Cardiac septum (tissue), 1 donor: ENCODE measurements around the gene MATR3. TPM values are rescaled to one million over a fixed set of nuclear protein-coding genes. Genes with fewer than 3 reads are reported as not detected.
"Not testable (repeated sequence)": the region's sequence is repeated elsewhere in the genome, so short reads cannot be mapped to it uniquely, and the experiment has no call there.

ENCODE experiments used
- DNase-seq: peaks from one replicate; pipeline ENCODE4 v3.0.0-alpha.2; 2020; ENCODE audit warnings: low spot score
- intact Hi-C: fragments of 100-400 bp; cut with DNase I; formaldehyde crosslinking; loops from one replicate; pipeline ENCODE4 v1.14.0; 2022
- total RNA-seq: library from RNA; stranded (reverse); fragmentation: NEBNext Ultra II Directional; extraction: Animal tissue kit (Norgen Biotek cat#: 25700); gene quantifications from one replicate; pipeline ENCODE4 v1.2.1, GENCODE V29; 2021
- donor health status: DM: no; HTN: no; CAD: no.

The MATR3 gene
- total RNA-seq, 1 donor from 2014 or later = 170 TPM

GRCh38 chr5:139341187-139341688 is 47.7 kb downstream of the MATR3 start:
- DNase-seq = no peak
- intact Hi-C loops = loop anchor here (2.0 to 5.0 kb wide), 2 partner anchors 48 to 51 kb away; partner anchors contain the start of gene MATR3

GRCh38 chr5:139341689-139342422 is 48.3 kb downstream of the MATR3 start, which contains the start of gene PAIP2:
Gene PAIP2, plus strand, starts transcription at chr5:139341854. Its CDS starts 21,931 bp downstream, at chr5:139363785.
- intact Hi-C loops = loop anchor here (2.0 to 5.0 kb wide), 2 partner anchors 49 to 50 kb away; partner anchors contain the start of gene MATR3

GRCh38 chr5:139342423-139342723 is 48.8 kb downstream of the MATR3 start:
- DNase-seq = no peak
- intact Hi-C loops = loop anchor here (5.0 kb wide), 1 partner anchor 50 kb away; no protein-coding TSS in a partner anchor

More at GRCh38 chr5:139341689-139342422, 48.3 kb downstream of the MATR3 start, which contains the start of gene PAIP2:
- peak; percentile 99 for DNase-seq

- no peak for DNase-seq
- intact Hi-C loops = loop anchor here (5.0 kb wide), 1 partner anchor 49 kb away; no protein-coding TSS in a partner anchor
Measured at GRCh38 chr5:139343476-139343875, 49.9 kb downstream of the MATR3 start.

GRCh38 chr5:139344177-139344576 is 50.6 kb downstream of the MATR3 start:
- no peak for DNase-seq
- intact Hi-C loops = loop anchor here (5.0 kb wide), 1 partner anchor 48 kb away; no protein-coding TSS in a partner anchor

- DNase-seq, intact Hi-C loops: not testable (repeated sequence)
Measured at GRCh38 chr5:139345442-139345841, 51.9 kb downstream of the MATR3 start.

DNA sequence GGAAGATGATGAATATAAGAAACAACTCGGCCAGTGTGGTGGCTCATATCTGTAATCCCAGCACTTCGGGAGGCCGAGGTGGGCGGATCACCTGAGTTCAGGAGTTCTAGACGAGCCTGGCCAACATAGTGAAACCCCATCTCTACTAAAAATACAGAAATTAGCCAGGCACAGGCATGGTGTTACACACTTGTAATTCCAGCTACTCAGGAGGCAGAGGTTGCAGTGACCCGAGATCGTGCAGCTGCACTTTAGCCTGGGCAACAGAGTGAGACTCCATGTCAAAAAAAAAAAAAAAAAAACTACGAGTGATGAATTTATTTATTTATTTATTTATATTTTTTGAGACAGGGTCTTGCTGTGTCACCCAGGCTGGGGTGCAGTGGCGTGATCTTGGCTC is 54.3 kb downstream of the MATR3 start:
- DNase-seq, intact Hi-C loops: not testable (repeated sequence)

GRCh38 chr5:139354186-139354585 is 60.6 kb downstream of the MATR3 start:
- DNase-seq = no peak
- intact Hi-C loops = no loop called here

- intact Hi-C loops, DNase-seq: not testable (repeated sequence)
Measured at GRCh38 chr5:139355900-139356299, 62.4 kb downstream of the MATR3 start.

DNA sequence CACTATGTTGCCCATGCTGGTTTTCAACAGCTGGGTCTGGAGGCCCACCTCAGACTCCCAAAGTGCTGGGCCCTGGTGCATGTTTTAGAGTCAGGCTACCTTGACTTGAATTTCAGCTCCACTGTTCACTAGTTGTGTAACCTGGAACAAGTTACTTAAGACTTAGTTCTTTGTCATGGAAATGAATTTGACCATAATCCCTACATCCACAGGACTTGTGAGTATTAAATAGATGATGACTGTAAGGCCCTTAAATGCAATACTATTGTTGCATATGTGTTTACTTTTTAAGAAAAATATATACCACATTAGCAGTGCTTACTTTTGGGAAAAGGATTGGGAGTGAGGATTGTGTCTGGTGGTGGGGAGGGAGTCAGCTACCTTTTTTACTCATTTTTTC is 64.5 kb downstream of the MATR3 start:
- no peak for DNase-seq
- intact Hi-C loops = no loop called here

GRCh38 chr5:139360384-139360783 is 66.8 kb downstream of the MATR3 start:
- DNase-seq = no peak
- intact Hi-C loops = no loop called here

GRCh38 chr5:139361835-139362429 is 68.4 kb downstream of the MATR3 start:
- no peak for DNase-seq
- intact Hi-C loops = no loop called here

GRCh38 chr5:139363937-139364336 is 70.4 kb downstream of the MATR3 start:
- DNase-seq = no peak
- intact Hi-C loops = no loop called here

DNA sequence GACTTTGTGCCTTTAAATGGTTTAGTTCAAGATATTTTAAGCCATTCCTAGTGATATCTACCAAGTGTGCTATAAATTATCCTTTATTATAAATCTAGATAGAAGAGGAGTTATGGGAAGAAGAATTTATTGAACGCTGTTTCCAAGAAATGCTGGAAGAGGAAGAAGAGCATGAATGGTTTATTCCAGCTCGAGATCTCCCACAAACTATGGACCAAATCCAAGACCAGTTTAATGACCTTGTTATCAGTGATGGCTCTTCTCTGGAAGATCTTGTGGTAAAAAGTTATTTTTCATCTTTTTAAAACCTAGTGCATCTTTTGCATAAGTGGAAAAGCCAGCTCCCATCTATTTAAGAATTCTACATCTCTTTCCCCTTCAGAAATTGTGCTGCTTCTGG is 70.9 kb downstream of the MATR3 start:
- intact Hi-C loops = no loop called here
- no peak for DNase-seq

DNA sequence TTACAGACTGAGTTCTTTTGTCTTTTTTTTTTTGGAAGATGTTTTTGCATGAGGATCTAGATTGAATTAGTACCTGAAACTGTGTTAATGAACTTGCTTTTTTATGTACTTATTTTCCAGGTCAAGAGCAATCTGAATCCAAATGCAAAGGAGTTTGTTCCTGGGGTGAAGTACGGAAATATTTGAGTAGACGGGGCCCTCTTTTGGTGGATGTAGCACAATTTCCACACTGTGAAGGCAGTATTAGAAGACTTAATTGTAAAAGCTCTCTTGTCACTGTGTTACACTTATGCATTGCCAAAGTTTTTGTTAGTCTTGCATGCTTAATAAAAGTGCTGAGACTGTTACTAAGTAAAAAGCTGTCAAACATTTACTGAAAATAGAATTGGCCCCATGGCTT is 75.1 kb downstream of the MATR3 start:
- DNase-seq = no peak
- intact Hi-C loops = no loop called here

DNA sequence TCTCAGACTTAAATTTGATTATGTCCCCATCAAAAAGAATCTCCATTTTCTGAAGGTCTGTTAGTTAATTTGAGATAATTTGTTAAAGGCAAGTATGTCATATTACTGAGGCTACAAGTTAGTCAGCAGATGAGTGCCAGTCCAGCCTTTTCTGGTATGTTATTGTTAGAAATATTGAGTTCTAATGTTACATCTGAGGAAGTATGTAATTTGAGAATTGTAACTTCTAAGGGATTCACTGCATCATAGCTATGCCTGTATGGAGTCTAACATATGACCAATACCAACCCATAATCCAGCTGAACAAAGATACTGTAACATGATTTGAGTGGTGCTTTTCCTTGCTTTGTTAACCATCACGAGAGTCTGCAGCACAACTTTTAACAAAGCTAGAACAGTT is 75.6 kb downstream of the MATR3 start:
- intact Hi-C loops = no loop called here
- DNase-seq = no peak

DNA sequence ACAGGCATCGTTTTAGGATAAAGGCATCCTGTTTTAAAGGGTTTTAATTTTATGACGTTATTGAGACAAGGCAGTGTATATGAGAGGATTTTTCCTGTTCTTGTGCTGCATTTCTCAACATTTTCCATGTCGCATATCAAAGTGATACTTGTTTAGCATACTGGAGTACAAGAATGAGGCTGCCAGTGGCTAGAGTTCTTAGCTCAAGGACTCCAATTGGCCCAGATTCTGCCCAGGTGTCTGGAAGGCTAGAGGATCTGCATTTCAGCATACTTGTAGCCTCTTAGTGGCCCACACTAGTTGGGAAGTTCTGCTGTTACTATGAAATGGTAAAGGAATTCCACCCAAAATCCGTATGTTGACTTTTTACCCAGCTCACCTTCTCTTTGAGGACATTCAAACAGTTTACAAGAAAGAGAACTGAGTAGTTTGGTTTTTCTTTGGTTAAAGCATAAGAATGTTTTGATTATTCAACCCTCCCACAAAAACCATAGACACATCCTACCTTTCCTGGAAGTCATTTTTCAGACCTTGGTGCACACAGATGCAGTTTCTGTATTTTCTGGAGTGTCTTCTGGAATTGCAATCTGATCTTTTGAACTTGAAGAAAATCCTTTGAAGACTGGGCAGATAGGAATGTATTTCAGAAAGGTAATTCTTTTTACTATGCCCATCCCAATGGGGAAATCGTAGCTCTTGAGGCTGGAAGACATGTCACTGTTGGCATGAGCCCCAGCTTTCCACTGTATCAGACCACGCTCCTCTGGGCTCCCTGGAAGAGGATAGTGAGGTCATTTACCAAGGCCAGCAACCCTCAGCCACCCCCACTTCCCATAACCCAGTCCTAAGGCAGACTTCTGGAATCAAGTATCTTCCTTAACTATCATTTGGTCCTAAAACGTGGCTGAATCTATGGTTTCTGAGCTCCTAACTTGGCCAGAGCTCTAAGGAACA is 78.2 kb downstream of the MATR3 start:
- intact Hi-C loops = no loop called here
- peak; percentile 75 for DNase-seq

DNA sequence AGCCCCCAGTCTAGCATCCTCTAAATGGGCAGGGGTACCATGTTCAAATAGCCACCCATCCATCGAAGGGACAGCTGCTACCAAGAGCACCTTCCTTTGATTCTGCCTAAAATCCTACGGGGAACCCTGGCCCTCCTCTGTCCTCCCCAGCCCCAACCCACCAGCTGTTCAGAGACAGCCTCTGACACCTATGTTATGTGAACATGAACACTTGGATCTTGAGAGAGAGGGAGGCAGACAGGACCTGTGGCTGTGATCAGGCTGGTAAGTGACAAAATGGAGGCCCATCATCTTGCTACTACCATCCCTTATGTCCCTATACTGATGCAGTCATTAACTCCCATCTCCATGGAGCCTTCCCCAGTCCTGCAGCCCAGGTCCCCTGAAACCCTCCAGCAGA is 81.4 kb downstream of the MATR3 start:
- intact Hi-C loops = no loop called here
- DNase-seq = no peak

DNA sequence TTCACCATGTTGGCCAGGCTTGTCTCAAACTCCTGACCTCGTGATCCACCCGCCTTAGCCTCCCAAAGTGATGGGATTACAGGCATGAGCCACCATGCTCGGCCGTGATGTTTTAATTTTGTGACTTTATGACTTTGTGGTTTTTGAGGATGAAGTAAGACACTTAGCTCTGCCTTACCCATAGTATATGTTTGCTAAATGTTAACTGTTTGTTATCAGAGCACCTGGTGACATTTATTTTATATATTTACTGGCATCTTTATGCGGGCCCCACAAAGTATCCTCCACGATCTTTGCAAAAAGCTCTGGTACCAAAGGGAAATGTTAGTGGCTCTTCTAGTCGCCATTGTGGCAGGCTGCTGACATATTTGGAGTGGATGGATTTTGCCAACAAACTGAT is 82.8 kb downstream of the MATR3 start:
- intact Hi-C loops = no loop called here
- no peak for DNase-seq

- intact Hi-C loops = no loop called here
- peak; percentile 59 for DNase-seq
Measured at GRCh38 chr5:139377226-139377625, 83.7 kb downstream of the MATR3 start.
